ENCODE measurements around the gene GALNT18.

- TF ChIP-seq CTCF (IDR thresholded peaks at IDR 0.05; ENCODE audit: insufficient read depth, low read length) (no peak), POLR2AphosphoS5 (IDR thresholded peaks at IDR 0.05; ENCODE audit: low read depth) (no peak)
Measured at GRCh38 chr11:11533751-11534150, 88.1 kb downstream of the GALNT18 start.
